ENCODE measurements around the gene SGPL1. TPM values are rescaled to one million over a fixed set of nuclear protein-coding genes. Genes with fewer than 3 reads are reported as not detected.

SGPL1 gene
- total and polyA plus RNA-seq, 10 of the 15 experiments (the other 5 are each of a cell fraction or from before 2014, with no cell fraction given) = 4.9 to 20.7 (median 10.6) TPM

DNA sequence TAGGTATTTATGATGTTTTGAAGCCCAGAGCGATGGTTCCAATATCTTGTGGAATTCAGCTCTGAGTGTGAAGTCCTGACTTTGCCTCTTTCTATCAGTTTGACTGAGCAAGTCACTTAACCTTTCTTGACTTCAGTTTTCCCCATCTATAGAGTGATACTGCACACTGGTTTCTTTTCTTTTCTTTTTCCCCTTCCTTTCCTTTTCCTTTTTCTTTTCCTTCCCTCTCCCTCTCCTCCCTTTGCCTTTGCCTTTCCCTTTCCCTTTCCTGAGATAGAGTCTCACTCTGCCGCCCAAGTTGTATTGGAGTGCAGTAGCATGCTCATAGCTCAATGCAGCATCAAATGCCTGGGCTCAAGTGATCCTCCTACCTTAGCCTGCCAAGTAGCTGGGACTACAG lies 20.6 kb downstream of the SGPL1 start:
- Histone ChIP-seq H3K36me3 (ENCODE audit: control insufficient read depth in 2 of 2, insufficient read depth in 2 of 2, low read length in 1 of 2) (no peaks in the 10 kb centered on the region), H3K27ac (ENCODE audit: control insufficient read depth, insufficient read depth) (no peak overlapping the region), H3K9ac (ENCODE audit: control insufficient read depth, insufficient read depth, low read length) (no peak overlapping the region), H3K4me3 (no peak overlapping the region), H2AFZ (ENCODE audit: control insufficient read depth, low read depth, low read length) (no peak overlapping the region), H3K9me3 (replicated peaks; ENCODE audit: control insufficient read depth, insufficient read depth, low read length) (peaks cover 3% of the 10 kb centered on the region; the same call in 1 of the 3 replicates), H3K4me2 (ENCODE audit: control insufficient read depth, insufficient read depth) (no peak overlapping the region), H3K4me1 (ENCODE audit: control insufficient read depth, insufficient read depth, low read length) (no peaks in the 10 kb centered on the region), H3K27me3 (replicated peaks in 1 of 2; ENCODE audit: control insufficient read depth in 2 of 2, insufficient read depth in 2 of 2, low read length in 1 of 2) (no peaks in the 10 kb centered on the region), H3K79me2 (ENCODE audit: control insufficient read depth, insufficient read depth, low read length) (no peaks in the 10 kb centered on the region), H4K20me1 (ENCODE audit: control insufficient read depth, insufficient read depth) (no peaks in the 10 kb centered on the region)
- DNase-seq (ENCODE audit: low read depth, low spot score) (no peak), FAIRE-seq (no peak), ATAC-seq (no peak)
- RAD21 ChIA-PET (ENCODE audit: unreplicated experiment) = interaction anchor here (0.7 kb wide), 1 partner anchor 239 kb away, joined by 3 read pairs; no protein-coding TSS in a partner anchor
- CTCF ChIA-PET = interaction anchor here (0.6 to 1.2 kb wide), 3 partner anchors 20 to 253 kb away, joined by 3 to 4 read pairs (median 3); no protein-coding TSS in a partner anchor
- intact Hi-C loops (cut with micrococcal nuclease; ENCODE audit: unreplicated experiment) (no loop called here), in situ Hi-C loops (cut with MboI) (no loop called here)
- POLR2A ChIA-PET = no interaction called here
- no TSS peak for BruUV-seq (replicated peaks)
- SMC1A ChIA-PET (ENCODE audit: uncharacterized antibody, unreplicated experiment) = no interaction called here
- TF ChIP-seq HCFC1 (IDR thresholded peaks at IDR 0.05; ENCODE audit: low read length) (no peak), RFX5 (IDR thresholded peaks at IDR 0.05; ENCODE audit: low read depth, low read length) (no peak), PAX5 (IDR thresholded peaks at IDR 0.05; ENCODE audit: borderline replicate concordance, low read depth, low read length) (no peak), IRF3 (IDR thresholded peaks at IDR 0.05) (no peak), SREBF2 (IDR thresholded peaks at IDR 0.05; ENCODE audit: low read length) (no peak)
- WGBS (ENCODE audit: insufficient coverage, insufficient replicate concordance, low lambda C conversion rate, missing lambda C conversion rate) = 78% methylated on average over 2 of the region's 2 CpGs

DNA sequence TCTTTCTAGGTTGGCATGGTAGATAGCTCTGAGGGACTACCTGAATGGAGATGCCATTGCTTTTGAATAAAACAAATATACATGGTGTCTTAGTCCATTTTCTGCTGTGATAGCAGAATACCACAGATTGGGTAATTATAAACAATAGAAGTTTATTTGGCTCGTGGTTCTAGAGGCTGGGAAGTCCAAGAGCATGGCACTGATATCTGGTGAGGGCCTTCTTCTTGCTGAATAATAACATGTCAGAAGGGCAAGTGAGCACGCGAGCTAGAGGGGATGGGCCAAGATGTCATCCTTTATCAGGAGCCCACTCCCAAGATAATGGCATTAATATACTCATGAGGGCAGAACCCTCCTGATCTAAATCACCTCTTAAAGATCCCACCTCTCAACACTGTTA lies 21.9 kb downstream of the SGPL1 start:
- peaks cover 3% of the 10 kb centered on the region; the same call in 1 of the 3 replicates for H3K9me3 ChIP-seq (replicated peaks; ENCODE audit: control insufficient read depth, insufficient read depth, low read length)
- H3K79me2 ChIP-seq (ENCODE audit: control insufficient read depth, insufficient read depth, low read length) = no peaks in the 10 kb centered on the region
- POLR2A ChIA-PET = no interaction called here
- H2AFZ ChIP-seq (ENCODE audit: control insufficient read depth, low read depth, low read length) = no peak overlapping the region
- intact Hi-C loops (cut with micrococcal nuclease; ENCODE audit: unreplicated experiment) (no loop called here), in situ Hi-C loops (cut with MboI) (no loop called here)
- TF ChIP-seq HDGF (IDR thresholded peaks at IDR 0.05) (no peak), EGR1 (IDR thresholded peaks at IDR 0.05; ENCODE audit: borderline replicate concordance in 1 of 2, low read depth in 2 of 2, low read length in 2 of 2) (no peak), NFXL1 (IDR thresholded peaks at IDR 0.05; ENCODE audit: borderline replicate concordance) (no peak), BRCA1 (IDR thresholded peaks at IDR 0.05; ENCODE audit: low read depth, low read length) (no peak), SMAD1 (IDR thresholded peaks at IDR 0.05; ENCODE audit: low read depth, partially characterized antibody) (no peak), ZNF622 (IDR thresholded peaks at IDR 0.05) (no peak), IRF4 (IDR thresholded peaks at IDR 0.05; ENCODE audit: low read depth, low read length) (no peak)
- H3K4me3 ChIP-seq = no peak overlapping the region
- no peak overlapping the region for H3K9ac ChIP-seq (ENCODE audit: control insufficient read depth, insufficient read depth, low read length)
- no peak overlapping the region for H3K27ac ChIP-seq (ENCODE audit: control insufficient read depth, insufficient read depth)
- WGBS (ENCODE audit: insufficient coverage, insufficient replicate concordance, low lambda C conversion rate, missing lambda C conversion rate) = 61% methylated on average over 3 of the region's 3 CpGs
- SMC1A ChIA-PET (ENCODE audit: uncharacterized antibody, unreplicated experiment) = no interaction called here
- FAIRE-seq (no peak), DNase-seq (ENCODE audit: low read depth, low spot score) (no peak), ATAC-seq (no peak)
- H3K4me2 ChIP-seq (ENCODE audit: control insufficient read depth, insufficient read depth) = no peak overlapping the region
- no peaks in the 10 kb centered on the region for H3K27me3 ChIP-seq (replicated peaks in 1 of 2; ENCODE audit: control insufficient read depth in 2 of 2, insufficient read depth in 2 of 2, low read length in 1 of 2)
- CTCF ChIA-PET = no interaction called here
- no TSS peak for BruUV-seq (replicated peaks)
- no peaks in the 10 kb centered on the region for H3K4me1 ChIP-seq (ENCODE audit: control insufficient read depth, insufficient read depth, low read length)
- RAD21 ChIA-PET (ENCODE audit: unreplicated experiment) = no interaction called here
- H3K36me3 ChIP-seq (ENCODE audit: control insufficient read depth in 2 of 2, insufficient read depth in 2 of 2, low read length in 1 of 2) = no peaks in the 10 kb centered on the region
- no peaks in the 10 kb centered on the region for H4K20me1 ChIP-seq (ENCODE audit: control insufficient read depth, insufficient read depth)

All from GM12878 (cell line).